Ishikawa (cell line): ENCODE measurements around the gene PLAC8.

Experiments
- CEBPB ChIP-seq: IDR thresholded peaks from 2 replicates; pipeline ENCODE4 v1.6.1; 2012
- CREB1 ChIP-seq: IDR thresholded peaks from 2 replicates; pipeline ENCODE4 v1.6.1; 2012; ENCODE audit warnings: low read depth
- EGR1 ChIP-seq: IDR thresholded peaks from 2 replicates; pipeline ENCODE4 v1.6.1; 2012
- EP300 ChIP-seq: IDR thresholded peaks from 2 replicates; pipeline ENCODE4 v1.6.1; 2012; ENCODE audit warnings: borderline replicate concordance
- FOXM1 ChIP-seq: IDR thresholded peaks from 2 replicates; pipeline ENCODE4 v1.6.1; 2012; ENCODE audit warnings: low read depth, borderline replicate concordance
- NFIC ChIP-seq: IDR thresholded peaks from 2 replicates; pipeline ENCODE4 v1.6.1; 2012
- RAD21 ChIP-seq: IDR thresholded peaks from 2 replicates; pipeline ENCODE4 v1.6.1; 2012; ENCODE audit warnings: low read depth
- TAF1 ChIP-seq: IDR thresholded peaks from 2 replicates; pipeline ENCODE4 v1.6.1; 2012; ENCODE audit warnings: low read depth, mild to moderate bottlenecking
- TEAD4 ChIP-seq: IDR thresholded peaks from 2 replicates; pipeline ENCODE4 v1.6.1; 2012
- YY1 ChIP-seq: IDR thresholded peaks from 2 replicates; pipeline ENCODE4 v1.6.1; 2012; ENCODE audit warnings: low read depth
- ZBTB7A ChIP-seq: IDR thresholded peaks from 2 replicates; pipeline ENCODE4 v1.6.1; 2012; ENCODE audit warnings: low read depth
- TF ChIP-seq, protein P1 (sequence below): IDR thresholded peaks from 2 replicates; pipeline ENCODE4 v1.6.1; 2012
- TF ChIP-seq, protein P2 (sequence below): IDR thresholded peaks from 2 replicates; pipeline ENCODE4 v1.6.1; 2012; ENCODE audit warnings: low read depth, mild to moderate bottlenecking
- TF ChIP-seq, protein P3 (sequence below): IDR thresholded peaks from 2 replicates; pipeline ENCODE4 v1.6.1; 2012

DNA sequence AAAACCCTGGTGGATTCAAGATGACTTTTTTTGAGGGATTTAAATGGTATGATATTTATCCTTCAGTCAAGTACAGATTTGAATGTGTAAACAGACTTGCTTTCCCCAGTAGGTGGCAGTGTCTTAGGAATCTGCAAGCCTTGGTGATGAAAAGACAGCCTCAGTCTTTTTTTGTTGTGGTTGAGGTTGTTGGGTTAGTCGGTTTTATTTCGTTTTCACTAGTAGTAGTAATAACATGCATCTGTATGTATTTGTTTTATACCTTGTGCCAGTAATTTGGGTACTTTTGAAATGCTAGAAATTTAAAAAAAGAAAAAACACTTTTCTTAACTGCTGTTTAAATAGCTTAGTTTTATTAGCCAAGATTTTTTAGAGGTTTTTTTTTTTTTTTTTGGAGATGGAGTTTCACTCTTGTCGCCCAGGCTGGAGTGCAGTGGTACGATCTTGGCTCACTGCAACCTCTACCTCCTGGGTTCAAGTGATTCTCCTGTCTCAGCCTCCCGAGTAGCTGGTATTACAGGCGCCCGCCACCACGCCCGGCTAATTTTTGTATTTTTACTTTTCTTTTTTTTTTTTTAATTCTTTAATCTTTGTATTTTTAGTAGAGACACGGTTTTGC, 40.3 kb downstream of the PLAC8 start:
- TF ChIP-seq EP300 (no peak), TEAD4 (no peak), TAF1 (no peak), NFIC (no peak), CREB1 (no peak), EGR1 (no peak), ZBTB7A (no peak), FOXM1 (no peak), CEBPB (no peak), YY1 (no peak), RAD21 (peak; percentile 68)
- TF ChIP-seq, protein P1, sequence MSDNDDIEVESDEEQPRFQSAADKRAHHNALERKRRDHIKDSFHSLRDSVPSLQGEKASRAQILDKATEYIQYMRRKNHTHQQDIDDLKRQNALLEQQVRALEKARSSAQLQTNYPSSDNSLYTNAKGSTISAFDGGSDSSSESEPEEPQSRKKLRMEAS, result no peak
- TF ChIP-seq, protein P2, sequence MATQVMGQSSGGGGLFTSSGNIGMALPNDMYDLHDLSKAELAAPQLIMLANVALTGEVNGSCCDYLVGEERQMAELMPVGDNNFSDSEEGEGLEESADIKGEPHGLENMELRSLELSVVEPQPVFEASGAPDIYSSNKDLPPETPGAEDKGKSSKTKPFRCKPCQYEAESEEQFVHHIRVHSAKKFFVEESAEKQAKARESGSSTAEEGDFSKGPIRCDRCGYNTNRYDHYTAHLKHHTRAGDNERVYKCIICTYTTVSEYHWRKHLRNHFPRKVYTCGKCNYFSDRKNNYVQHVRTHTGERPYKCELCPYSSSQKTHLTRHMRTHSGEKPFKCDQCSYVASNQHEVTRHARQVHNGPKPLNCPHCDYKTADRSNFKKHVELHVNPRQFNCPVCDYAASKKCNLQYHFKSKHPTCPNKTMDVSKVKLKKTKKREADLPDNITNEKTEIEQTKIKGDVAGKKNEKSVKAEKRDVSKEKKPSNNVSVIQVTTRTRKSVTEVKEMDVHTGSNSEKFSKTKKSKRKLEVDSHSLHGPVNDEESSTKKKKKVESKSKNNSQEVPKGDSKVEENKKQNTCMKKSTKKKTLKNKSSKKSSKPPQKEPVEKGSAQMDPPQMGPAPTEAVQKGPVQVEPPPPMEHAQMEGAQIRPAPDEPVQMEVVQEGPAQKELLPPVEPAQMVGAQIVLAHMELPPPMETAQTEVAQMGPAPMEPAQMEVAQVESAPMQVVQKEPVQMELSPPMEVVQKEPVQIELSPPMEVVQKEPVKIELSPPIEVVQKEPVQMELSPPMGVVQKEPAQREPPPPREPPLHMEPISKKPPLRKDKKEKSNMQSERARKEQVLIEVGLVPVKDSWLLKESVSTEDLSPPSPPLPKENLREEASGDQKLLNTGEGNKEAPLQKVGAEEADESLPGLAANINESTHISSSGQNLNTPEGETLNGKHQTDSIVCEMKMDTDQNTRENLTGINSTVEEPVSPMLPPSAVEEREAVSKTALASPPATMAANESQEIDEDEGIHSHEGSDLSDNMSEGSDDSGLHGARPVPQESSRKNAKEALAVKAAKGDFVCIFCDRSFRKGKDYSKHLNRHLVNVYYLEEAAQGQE, result no peak
- TF ChIP-seq, protein P3, sequence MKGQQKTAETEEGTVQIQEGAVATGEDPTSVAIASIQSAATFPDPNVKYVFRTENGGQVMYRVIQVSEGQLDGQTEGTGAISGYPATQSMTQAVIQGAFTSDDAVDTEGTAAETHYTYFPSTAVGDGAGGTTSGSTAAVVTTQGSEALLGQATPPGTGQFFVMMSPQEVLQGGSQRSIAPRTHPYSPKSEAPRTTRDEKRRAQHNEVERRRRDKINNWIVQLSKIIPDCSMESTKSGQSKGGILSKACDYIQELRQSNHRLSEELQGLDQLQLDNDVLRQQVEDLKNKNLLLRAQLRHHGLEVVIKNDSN, result no peak
